ENCODE results near the gene HNMT. TPM values are rescaled to one million over a fixed set of nuclear protein-coding genes. Genes with fewer than 3 reads are reported as not detected.

Gene HNMT
- total RNA-seq, 1 experiment from 2014 or later: 4.1 TPM

DNA sequence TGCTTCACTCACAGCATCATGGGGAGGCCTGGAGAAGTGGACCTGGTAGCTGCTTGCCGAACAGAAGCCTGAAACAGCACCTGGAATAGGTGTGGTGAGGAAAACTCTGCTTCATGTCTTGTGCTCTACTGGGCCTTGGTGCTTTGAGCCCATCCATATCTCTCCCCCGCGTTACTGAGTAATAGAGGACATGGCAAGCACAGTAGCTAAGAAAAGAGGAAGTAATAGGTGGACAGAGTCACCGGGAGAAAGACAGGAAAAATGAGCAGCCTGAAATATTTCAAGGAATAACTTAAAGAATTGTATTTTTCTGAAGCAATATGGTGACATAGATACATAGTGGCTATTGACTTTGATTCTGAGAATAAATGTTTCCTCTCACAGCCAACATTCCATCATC is 14.0 kb upstream of the HNMT start:
- ChIA-PET POLR2A (no interaction called here), CTCF (interaction anchor here (0.7 kb wide), 2 partner anchors 860 to 877 kb away, joined by 3 to 4 read pairs; no protein-coding TSS in a partner anchor)

DNA sequence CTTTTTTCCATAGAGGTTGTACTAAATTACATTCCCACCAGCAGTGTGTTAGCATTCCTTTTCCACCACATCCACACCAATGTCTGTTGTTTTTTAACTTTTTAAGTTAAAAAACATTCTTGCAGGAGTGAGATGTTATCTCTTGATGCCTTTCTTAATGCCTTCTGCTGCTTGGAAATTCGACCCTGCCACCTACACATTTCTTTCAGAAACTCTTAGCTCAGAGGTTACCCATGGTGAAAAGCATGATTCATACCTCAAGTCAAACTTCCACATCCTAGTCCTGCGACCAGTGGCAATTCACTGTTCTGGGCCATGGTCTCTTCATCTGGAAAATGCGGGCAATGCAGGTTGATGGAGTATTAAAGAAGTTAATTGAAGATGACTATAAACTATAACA is 12.7 kb upstream of the HNMT start:
- peaks cover 8% of the 10 kb centered on the region; the same call in 1 of the 2 replicates for H3K4me1 ChIP-seq (ENCODE audit: control insufficient read depth, insufficient read depth, low read length)
- H3K36me3 ChIP-seq (ENCODE audit: control insufficient read depth, insufficient read depth, low read length): no peaks in the 10 kb centered on the region
- ChIA-PET CTCF (no interaction called here), POLR2A (no interaction called here)
- no peak overlapping the region; the same call in 1 of the 2 replicates for H3K27ac ChIP-seq (ENCODE audit: low read length)
- DNase-seq (ENCODE audit: low read depth, low spot score) (no peak), ATAC-seq (no peak)
- H3K9me3 ChIP-seq (ENCODE audit: control insufficient read depth, insufficient read depth, low read depth, low read length): no peaks in the 10 kb centered on the region
- H3K4me3 ChIP-seq (ENCODE audit: low read depth in 2 of 2, low read length in 2 of 2): no peak overlapping the region
- intact Hi-C loops (cut with micrococcal nuclease; ENCODE audit: unreplicated experiment): no loop called here
- TF ChIP-seq POLR2AphosphoS5 (IDR thresholded peaks at IDR 0.05; ENCODE audit: low read depth, low read length): no peak
- TF ChIP-seq, protein P1, sequence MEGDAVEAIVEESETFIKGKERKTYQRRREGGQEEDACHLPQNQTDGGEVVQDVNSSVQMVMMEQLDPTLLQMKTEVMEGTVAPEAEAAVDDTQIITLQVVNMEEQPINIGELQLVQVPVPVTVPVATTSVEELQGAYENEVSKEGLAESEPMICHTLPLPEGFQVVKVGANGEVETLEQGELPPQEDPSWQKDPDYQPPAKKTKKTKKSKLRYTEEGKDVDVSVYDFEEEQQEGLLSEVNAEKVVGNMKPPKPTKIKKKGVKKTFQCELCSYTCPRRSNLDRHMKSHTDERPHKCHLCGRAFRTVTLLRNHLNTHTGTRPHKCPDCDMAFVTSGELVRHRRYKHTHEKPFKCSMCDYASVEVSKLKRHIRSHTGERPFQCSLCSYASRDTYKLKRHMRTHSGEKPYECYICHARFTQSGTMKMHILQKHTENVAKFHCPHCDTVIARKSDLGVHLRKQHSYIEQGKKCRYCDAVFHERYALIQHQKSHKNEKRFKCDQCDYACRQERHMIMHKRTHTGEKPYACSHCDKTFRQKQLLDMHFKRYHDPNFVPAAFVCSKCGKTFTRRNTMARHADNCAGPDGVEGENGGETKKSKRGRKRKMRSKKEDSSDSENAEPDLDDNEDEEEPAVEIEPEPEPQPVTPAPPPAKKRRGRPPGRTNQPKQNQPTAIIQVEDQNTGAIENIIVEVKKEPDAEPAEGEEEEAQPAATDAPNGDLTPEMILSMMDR (IDR thresholded peaks at IDR 0.05): no peak
- no peak for TF ChIP-seq SIN3A (IDR thresholded peaks at IDR 0.05; ENCODE audit: borderline replicate concordance, insufficient read depth, low read depth, low read length)
- no peak for TF ChIP-seq TCF7L2 (IDR thresholded peaks at IDR 0.05; ENCODE audit: low read depth, low read length)
- TF ChIP-seq, protein P2, sequence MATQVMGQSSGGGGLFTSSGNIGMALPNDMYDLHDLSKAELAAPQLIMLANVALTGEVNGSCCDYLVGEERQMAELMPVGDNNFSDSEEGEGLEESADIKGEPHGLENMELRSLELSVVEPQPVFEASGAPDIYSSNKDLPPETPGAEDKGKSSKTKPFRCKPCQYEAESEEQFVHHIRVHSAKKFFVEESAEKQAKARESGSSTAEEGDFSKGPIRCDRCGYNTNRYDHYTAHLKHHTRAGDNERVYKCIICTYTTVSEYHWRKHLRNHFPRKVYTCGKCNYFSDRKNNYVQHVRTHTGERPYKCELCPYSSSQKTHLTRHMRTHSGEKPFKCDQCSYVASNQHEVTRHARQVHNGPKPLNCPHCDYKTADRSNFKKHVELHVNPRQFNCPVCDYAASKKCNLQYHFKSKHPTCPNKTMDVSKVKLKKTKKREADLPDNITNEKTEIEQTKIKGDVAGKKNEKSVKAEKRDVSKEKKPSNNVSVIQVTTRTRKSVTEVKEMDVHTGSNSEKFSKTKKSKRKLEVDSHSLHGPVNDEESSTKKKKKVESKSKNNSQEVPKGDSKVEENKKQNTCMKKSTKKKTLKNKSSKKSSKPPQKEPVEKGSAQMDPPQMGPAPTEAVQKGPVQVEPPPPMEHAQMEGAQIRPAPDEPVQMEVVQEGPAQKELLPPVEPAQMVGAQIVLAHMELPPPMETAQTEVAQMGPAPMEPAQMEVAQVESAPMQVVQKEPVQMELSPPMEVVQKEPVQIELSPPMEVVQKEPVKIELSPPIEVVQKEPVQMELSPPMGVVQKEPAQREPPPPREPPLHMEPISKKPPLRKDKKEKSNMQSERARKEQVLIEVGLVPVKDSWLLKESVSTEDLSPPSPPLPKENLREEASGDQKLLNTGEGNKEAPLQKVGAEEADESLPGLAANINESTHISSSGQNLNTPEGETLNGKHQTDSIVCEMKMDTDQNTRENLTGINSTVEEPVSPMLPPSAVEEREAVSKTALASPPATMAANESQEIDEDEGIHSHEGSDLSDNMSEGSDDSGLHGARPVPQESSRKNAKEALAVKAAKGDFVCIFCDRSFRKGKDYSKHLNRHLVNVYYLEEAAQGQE (IDR thresholded peaks at IDR 0.05; ENCODE audit: insufficient read depth in 1 of 2, low read depth in 2 of 2, low read length in 1 of 2): no peak
- in situ Hi-C loops (cut with HindIII; ENCODE audit: low pct_unique_long_range_greater_than_20kb, low sequenced_read_pairs): no loop called here
- H3K27me3 ChIP-seq (ENCODE audit: control insufficient read depth, insufficient read depth, low read length): no peaks in the 10 kb centered on the region
- BruUV-seq (replicated peaks): no TSS peak

More for the DNA sequence above, 14.0 kb upstream of the HNMT start:
- BruUV-seq (replicated peaks): no TSS peak
- Histone ChIP-seq H3K9me3 (ENCODE audit: control insufficient read depth, insufficient read depth, low read depth, low read length) (no peaks in the 10 kb centered on the region), H3K4me3 (ENCODE audit: low read depth in 2 of 2, low read length in 2 of 2) (no peak overlapping the region), H3K4me1 (ENCODE audit: control insufficient read depth, insufficient read depth, low read length) (peaks cover 8% of the 10 kb centered on the region; the same call in 1 of the 2 replicates), H3K27me3 (ENCODE audit: control insufficient read depth, insufficient read depth, low read length) (no peaks in the 10 kb centered on the region), H3K27ac (ENCODE audit: low read length) (no peak overlapping the region), H3K36me3 (ENCODE audit: control insufficient read depth, insufficient read depth, low read length) (no peaks in the 10 kb centered on the region)
- in situ Hi-C loops (cut with HindIII; ENCODE audit: low pct_unique_long_range_greater_than_20kb, low sequenced_read_pairs): no loop called here
- DNase-seq (ENCODE audit: low read depth, low spot score) (no peak), ATAC-seq (no peak)
- no peak for TF ChIP-seq POLR2AphosphoS5 (IDR thresholded peaks at IDR 0.05; ENCODE audit: low read depth, low read length)
- no peak for TF ChIP-seq SIN3A (IDR thresholded peaks at IDR 0.05; ENCODE audit: borderline replicate concordance, insufficient read depth, low read depth, low read length)
- no peak for TF ChIP-seq TCF7L2 (IDR thresholded peaks at IDR 0.05; ENCODE audit: low read depth, low read length)
- TF ChIP-seq, protein P2 (IDR thresholded peaks at IDR 0.05; ENCODE audit: insufficient read depth in 1 of 2, low read depth in 2 of 2, low read length in 1 of 2): no peak
- TF ChIP-seq, protein P1 (IDR thresholded peaks at IDR 0.05): no peak
- intact Hi-C loops (cut with micrococcal nuclease; ENCODE audit: unreplicated experiment): no loop called here
